Measurements from ENCODE around the gene ELANE.

- TF ChIP-seq, protein P1, sequence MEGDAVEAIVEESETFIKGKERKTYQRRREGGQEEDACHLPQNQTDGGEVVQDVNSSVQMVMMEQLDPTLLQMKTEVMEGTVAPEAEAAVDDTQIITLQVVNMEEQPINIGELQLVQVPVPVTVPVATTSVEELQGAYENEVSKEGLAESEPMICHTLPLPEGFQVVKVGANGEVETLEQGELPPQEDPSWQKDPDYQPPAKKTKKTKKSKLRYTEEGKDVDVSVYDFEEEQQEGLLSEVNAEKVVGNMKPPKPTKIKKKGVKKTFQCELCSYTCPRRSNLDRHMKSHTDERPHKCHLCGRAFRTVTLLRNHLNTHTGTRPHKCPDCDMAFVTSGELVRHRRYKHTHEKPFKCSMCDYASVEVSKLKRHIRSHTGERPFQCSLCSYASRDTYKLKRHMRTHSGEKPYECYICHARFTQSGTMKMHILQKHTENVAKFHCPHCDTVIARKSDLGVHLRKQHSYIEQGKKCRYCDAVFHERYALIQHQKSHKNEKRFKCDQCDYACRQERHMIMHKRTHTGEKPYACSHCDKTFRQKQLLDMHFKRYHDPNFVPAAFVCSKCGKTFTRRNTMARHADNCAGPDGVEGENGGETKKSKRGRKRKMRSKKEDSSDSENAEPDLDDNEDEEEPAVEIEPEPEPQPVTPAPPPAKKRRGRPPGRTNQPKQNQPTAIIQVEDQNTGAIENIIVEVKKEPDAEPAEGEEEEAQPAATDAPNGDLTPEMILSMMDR (IDR thresholded peaks at IDR 0.05) = no peak
- TF ChIP-seq POLR2A (IDR thresholded peaks at IDR 0.05) = no peak
These were observed 3.5 kb downstream of the ELANE start for GRCh38 chr19:855566-856120.
